ENCODE data around the gene KCTD6.
A peak's percentile ranks its signal among the peaks of the same experiment; 100 is the strongest.

The KCTD6 gene

GRCh38 chr3:58462829-58463180, 29.1 kb upstream of the KCTD6 start:
- H3K4me3 ChIP-seq (ENCODE audit: low read depth, low read length, poor library complexity, severe bottlenecking), result no peak overlapping the region
- no peak overlapping the region for H3K9ac ChIP-seq (ENCODE audit: low read length)
- H3K27ac ChIP-seq (ENCODE audit: low read depth, low read length, poor library complexity, severe bottlenecking), result no peak overlapping the region
- H3K36me3 ChIP-seq (ENCODE audit: insufficient read depth, low read length), result no peaks in the 10 kb centered on the region
- no peak overlapping the region for H3K4me2 ChIP-seq (ENCODE audit: low read length)
- H3K9me3 ChIP-seq (ENCODE audit: low read length), result no peaks in the 10 kb centered on the region
- H3K9me2 ChIP-seq (ENCODE audit: low read depth, low read length), result no peaks in the 10 kb centered on the region
- TF ChIP-seq CTCF (IDR thresholded peaks at IDR 0.05; ENCODE audit: low read length), result no peak
- no peak for TF ChIP-seq EZH2 (IDR thresholded peaks at IDR 0.05; ENCODE audit: borderline replicate concordance, low read length)
- H3K79me2 ChIP-seq (ENCODE audit: insufficient read depth, low read length), result no peaks in the 10 kb centered on the region
- no peaks in the 10 kb centered on the region for H3F3A ChIP-seq (ENCODE audit: insufficient read depth, low read length)
- no peaks in the 10 kb centered on the region for H3K4me1 ChIP-seq (ENCODE audit: insufficient read depth, low read length, severe bottlenecking)
- no peaks in the 10 kb centered on the region for H3K27me3 ChIP-seq (ENCODE audit: insufficient read depth, low read length)
- H4K20me1 ChIP-seq (ENCODE audit: insufficient read depth, low read length), result no peaks in the 10 kb centered on the region
- no peak overlapping the region for H2AFZ ChIP-seq (ENCODE audit: low read length)

- Histone ChIP-seq H3K27ac (ENCODE audit: low read depth, low read length, poor library complexity, severe bottlenecking) (no peak overlapping the region), H3K9me3 (ENCODE audit: low read length) (no peaks in the 10 kb centered on the region), H3K4me3 (ENCODE audit: low read depth, low read length, poor library complexity, severe bottlenecking) (no peak overlapping the region), H3K4me1 (ENCODE audit: insufficient read depth, low read length, severe bottlenecking) (no peaks in the 10 kb centered on the region), H3K4me2 (ENCODE audit: low read length) (no peak overlapping the region), H3K9me2 (ENCODE audit: low read depth, low read length) (no peaks in the 10 kb centered on the region), H3K79me2 (ENCODE audit: insufficient read depth, low read length) (no peaks in the 10 kb centered on the region), H3F3A (ENCODE audit: insufficient read depth, low read length) (no peaks in the 10 kb centered on the region), H3K36me3 (ENCODE audit: insufficient read depth, low read length) (no peaks in the 10 kb centered on the region), H3K27me3 (ENCODE audit: insufficient read depth, low read length) (no peaks in the 10 kb centered on the region), H3K9ac (ENCODE audit: low read length) (no peak overlapping the region), H2AFZ (ENCODE audit: low read length) (no peak overlapping the region), H4K20me1 (ENCODE audit: insufficient read depth, low read length) (no peaks in the 10 kb centered on the region)
- TF ChIP-seq CTCF (IDR thresholded peaks at IDR 0.05; ENCODE audit: low read length), result peak; percentile 93
- no peak for TF ChIP-seq EZH2 (IDR thresholded peaks at IDR 0.05; ENCODE audit: borderline replicate concordance, low read length)
These were observed 28.5 kb upstream of the KCTD6 start for GRCh38 chr3:58463181-58463941.

GRCh38 chr3:58463942-58464271, 28.0 kb upstream of the KCTD6 start:
- H3K79me2 ChIP-seq (ENCODE audit: insufficient read depth, low read length), result no peaks in the 10 kb centered on the region
- H3K9me3 ChIP-seq (ENCODE audit: low read length), result no peaks in the 10 kb centered on the region
- no peaks in the 10 kb centered on the region for H4K20me1 ChIP-seq (ENCODE audit: insufficient read depth, low read length)
- H3K4me3 ChIP-seq (ENCODE audit: low read depth, low read length, poor library complexity, severe bottlenecking), result no peak overlapping the region
- no peaks in the 10 kb centered on the region for H3K27me3 ChIP-seq (ENCODE audit: insufficient read depth, low read length)
- H3K9me2 ChIP-seq (ENCODE audit: low read depth, low read length), result no peaks in the 10 kb centered on the region
- H3K27ac ChIP-seq (ENCODE audit: low read depth, low read length, poor library complexity, severe bottlenecking), result no peak overlapping the region
- no peaks in the 10 kb centered on the region for H3F3A ChIP-seq (ENCODE audit: insufficient read depth, low read length)
- TF ChIP-seq CTCF (IDR thresholded peaks at IDR 0.05; ENCODE audit: low read length) (no peak), EZH2 (IDR thresholded peaks at IDR 0.05; ENCODE audit: borderline replicate concordance, low read length) (no peak)
- no peaks in the 10 kb centered on the region for H3K4me1 ChIP-seq (ENCODE audit: insufficient read depth, low read length, severe bottlenecking)
- no peak overlapping the region for H2AFZ ChIP-seq (ENCODE audit: low read length)
- H3K9ac ChIP-seq (ENCODE audit: low read length), result no peak overlapping the region
- no peaks in the 10 kb centered on the region for H3K36me3 ChIP-seq (ENCODE audit: insufficient read depth, low read length)
- no peak overlapping the region for H3K4me2 ChIP-seq (ENCODE audit: low read length)
